GM23338 (cell line): ENCODE measurements around the gene ZNF439.
"Not testable (repeated sequence)": the region's sequence is repeated elsewhere in the genome, so short reads cannot be mapped to it uniquely, and the experiment has no call there.

Experiments
- CREB1 ChIP-seq: fragments of 250-450 bp; sonication (Bioruptor Pico); IDR thresholded peaks from 2 replicates; pipeline ENCODE4 v1.5.0; 2020; ENCODE audit warnings: low read depth, mild to moderate bottlenecking, moderate library complexity
- CTCF ChIP-seq, 2 experiments: fragments of 200-600 bp in 1 of 2; sonication (generic) in 1 of 2; conservative IDR thresholded peaks; 2 replicates each; pipeline versions ENCODE4 v1.5.1 to v1.6.1; 2016 to 2017; ENCODE audit warnings: antibody characterized with exemption in 2 of 2, low read depth in 2 of 2, mild to moderate bottlenecking in 2 of 2, moderate library complexity in 1 of 2
- ETS1 ChIP-seq: IDR thresholded peaks from 2 replicates; pipeline ENCODE4 v1.6.1; 2016; ENCODE audit warnings: antibody characterized with exemption
- EZH2 ChIP-seq: fragments of 200-600 bp; sonication (generic); IDR thresholded peaks from one replicate; pipeline ENCODE4 v1.8.0; 2017; ENCODE audit warnings: antibody characterized with exemption, mild to moderate bottlenecking, low read depth; ENCODE audit not compliant: unreplicated experiment
- EZH2phosphoT487 ChIP-seq: fragments of 200-600 bp; sonication (generic); IDR thresholded peaks from one replicate; pipeline ENCODE4 v1.8.1; 2018; ENCODE audit warnings: antibody characterized with exemption; ENCODE audit not compliant: unreplicated experiment
- JUNB ChIP-seq: IDR thresholded peaks from one replicate; pipeline ENCODE4 v1.6.1; 2016; ENCODE audit warnings: antibody characterized with exemption; ENCODE audit not compliant: unreplicated experiment
- NANOG ChIP-seq: IDR thresholded peaks from 2 replicates; pipeline ENCODE4 v1.6.1; 2016; ENCODE audit warnings: antibody characterized with exemption, borderline replicate concordance
- POLR2AphosphoS5 ChIP-seq: IDR thresholded peaks from 2 replicates; pipeline ENCODE4 v1.6.1; 2016; ENCODE audit warnings: antibody characterized with exemption, low read depth
- REST ChIP-seq: IDR thresholded peaks from one replicate; pipeline ENCODE4 v1.6.1; 2018; ENCODE audit warnings: antibody characterized with exemption; ENCODE audit not compliant: unreplicated experiment
- STAT1 ChIP-seq: IDR thresholded peaks from one replicate; pipeline ENCODE4 v1.6.1; 2016; ENCODE audit warnings: antibody characterized with exemption; ENCODE audit not compliant: unreplicated experiment
- ZNF114 ChIP-seq: fragments of 250-450 bp; sonication (Bioruptor Pico); IDR thresholded peaks from 2 replicates; pipeline ENCODE4 v1.5.0; 2020; ENCODE audit warnings: mild to moderate bottlenecking, moderate library complexity

- TF ChIP-seq CTCF (conservative IDR thresholded peaks at IDR 0.05; ENCODE audit: low read depth in 2 of 2); CREB1 (CRISPR knock-in tag); NANOG; POLR2AphosphoS5; JUNB; EZH2; REST; STAT1; EZH2phosphoT487; ETS1; ZNF114 (CRISPR knock-in tag): not testable (repeated sequence)
These were observed 41.4 kb downstream of the ZNF439 start for GRCh38 chr19:11889901-11890300.
